GM18873 (cell line): ENCODE measurements around the gene AP3S2.
"Not testable (repeated sequence)": the region's sequence is repeated elsewhere in the genome, so short reads cannot be mapped to it uniquely, and the experiment has no call there.

Source experiments
- ATAC-seq: cut with Tn5 transposase; IDR thresholded peaks from one replicate; pipeline ENCODE4 v1.9.1; 2021; ENCODE audit warnings: mild to moderate bottlenecking, moderate library complexity, moderate number of reproducible peaks; ENCODE audit not compliant: unreplicated experiment, low FRiP score

The AP3S2 gene

DNA sequence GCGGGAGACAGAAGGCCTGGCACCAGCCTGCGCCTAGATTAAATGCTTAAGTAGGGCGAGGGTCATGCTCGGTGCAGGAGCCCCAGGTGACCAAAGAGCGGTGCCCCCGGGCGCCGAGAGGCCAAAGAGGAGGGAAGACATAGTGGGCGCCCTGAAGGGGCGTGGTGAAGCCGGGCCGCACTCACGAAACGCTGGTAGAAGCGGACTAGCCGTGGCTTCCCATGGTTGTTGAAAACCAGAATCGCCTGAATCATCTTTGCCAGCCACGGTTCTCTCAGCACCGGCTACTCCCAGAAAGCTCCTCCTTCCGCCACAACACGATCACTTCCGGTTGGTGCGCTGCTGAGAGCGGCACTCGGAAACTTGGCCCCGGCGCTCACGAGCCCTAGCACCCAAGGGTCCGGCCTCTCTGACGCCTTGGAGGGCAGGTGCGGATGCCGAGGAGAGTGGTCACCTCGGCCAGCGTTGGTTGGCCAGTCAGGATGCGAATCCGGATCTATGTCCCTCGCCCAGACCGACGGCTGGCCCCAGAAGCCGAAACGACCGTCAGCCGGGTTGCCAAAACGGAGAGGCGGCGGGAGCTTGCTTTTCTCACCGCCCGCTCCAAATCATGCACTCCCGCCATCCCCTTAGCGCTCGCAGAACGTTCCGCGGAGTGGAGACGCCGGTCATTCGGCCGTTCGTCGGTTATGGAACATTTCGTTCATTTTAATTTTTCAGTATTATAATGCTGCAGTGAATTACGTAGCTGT, at the start of gene AP3S2:
Gene AP3S2 (minus strand): TSS at position 299 of the 752 bp plus-strand sequence. CDS start 45 bp downstream, at position 254.
- ATAC-seq: peak; percentile 87

- ATAC-seq: no peak
Observed at GRCh38 chr15:89939910-89940309, 46.1 kb upstream of the AP3S2 start.

DNA sequence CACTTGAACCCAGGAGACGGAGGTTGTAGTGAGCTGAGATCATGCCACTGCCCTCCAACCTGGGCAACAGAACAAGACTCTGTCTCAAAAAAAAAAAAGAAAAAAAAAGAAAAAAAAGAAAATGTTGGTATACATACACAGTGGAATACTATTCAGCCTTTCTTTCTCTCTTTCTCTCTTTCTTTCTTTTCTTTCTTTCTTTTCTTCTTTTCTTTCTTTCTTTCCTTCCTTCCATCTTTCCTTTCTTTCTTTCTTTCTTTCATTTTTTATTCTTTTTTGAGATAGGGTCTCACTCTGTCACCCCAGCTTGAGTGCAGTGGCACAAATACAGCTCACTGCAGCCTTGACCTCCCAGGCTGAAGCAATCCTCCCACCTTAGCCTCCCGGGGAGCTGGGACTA, 45.6 kb upstream of the AP3S2 start:
- ATAC-seq: not testable (repeated sequence)

DNA sequence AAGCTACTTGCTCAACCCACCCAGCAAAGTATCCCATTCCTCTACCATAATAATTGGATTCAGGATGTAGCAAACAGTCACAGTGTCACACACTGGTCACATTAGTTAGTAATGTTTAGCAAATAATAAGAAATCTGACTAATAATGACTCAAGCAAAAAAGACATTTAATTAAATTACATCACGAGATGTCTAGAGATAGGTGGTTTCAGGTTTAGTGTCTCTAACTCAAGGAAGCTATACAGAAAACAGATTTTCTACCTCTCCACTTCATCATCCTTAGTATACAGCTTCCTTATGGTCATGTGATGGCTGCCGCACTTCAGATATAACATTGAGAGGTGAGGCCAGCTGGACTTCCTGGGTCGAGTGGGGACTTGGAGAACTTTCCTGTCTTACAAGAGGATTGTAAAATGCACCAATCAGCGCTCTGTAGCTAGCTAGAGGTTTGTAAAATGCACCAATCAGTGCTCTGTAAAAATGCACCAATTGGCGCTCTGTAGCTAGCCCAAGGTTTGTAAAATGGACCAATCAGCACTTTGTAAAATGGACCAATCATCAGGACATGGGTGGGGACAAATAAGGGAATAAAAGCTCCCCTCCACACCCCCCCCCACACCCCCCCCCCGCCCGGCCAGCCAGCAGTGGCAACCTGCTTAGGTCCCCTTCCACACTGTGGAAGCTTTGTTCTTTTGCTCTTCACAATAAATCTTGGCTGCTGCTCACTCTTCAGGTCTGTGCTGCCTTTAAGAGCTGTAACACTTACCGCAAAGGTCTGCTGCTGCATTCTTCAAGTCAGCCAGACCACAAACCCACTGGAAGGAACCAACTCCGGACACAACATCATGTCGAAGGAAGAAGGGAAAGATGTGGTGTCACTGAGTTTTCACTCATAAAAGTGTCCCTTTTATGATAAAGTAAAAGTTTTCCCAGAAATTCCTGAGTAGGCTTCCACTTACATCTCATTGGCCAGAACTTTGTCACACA, 43.9 kb upstream of the AP3S2 start:
- no peak for ATAC-seq

- ATAC-seq: no peak
Observed at GRCh38 chr15:89936786-89937265, 43.0 kb upstream of the AP3S2 start.

DNA sequence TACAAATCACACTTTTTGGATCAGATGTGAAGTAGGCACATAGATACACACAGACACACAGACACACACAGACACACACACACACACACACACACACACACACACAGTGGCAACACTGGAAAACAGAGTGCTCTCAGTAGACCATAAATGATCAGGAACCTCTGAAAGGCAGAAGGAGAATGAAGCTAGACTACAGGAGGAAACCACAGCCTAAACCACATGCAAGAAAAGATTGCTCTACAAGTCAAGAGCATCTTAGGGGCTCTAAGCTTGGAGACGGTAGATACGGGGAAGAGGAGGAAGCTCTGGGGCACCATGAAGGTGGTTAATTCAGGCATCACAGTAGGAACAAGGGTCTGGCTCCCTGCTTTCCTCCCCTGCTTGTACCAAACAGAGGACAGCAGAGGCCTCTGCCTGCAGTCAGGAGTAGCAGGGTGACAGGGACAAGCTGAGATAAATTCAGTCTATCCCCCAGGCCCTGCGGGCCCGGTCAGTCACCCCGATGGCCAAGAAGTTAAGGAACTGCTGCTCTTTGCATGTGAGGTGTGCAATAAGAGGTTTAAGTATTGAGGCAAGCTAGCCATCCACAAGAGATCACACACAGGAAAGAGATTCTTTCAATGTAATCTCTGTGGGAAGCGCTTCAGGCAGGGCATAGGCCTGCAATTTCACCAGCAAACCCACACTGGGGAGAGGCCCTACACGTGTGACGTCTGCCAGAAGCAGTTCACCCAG, 42.4 kb upstream of the AP3S2 start:
- no peak for ATAC-seq

DNA sequence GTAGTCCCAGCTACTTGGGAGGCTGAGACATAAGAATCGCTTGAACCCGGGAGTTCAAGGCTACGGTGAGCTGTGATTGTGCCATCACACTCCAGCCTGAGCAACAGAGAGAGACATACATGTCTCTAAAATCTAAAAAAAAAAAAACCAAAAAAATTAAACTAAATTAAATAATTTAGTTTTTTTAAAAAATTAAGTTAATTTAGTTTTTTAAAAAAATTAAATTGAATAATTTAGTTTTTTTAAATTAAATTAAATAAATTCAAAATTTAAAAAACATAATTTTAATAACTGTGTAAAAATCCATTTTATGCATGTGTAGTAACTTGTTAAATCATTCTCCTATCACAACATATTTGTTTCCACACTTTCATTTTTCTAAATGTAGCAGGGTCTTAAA, 39.1 kb upstream of the AP3S2 start:
- no peak for ATAC-seq

DNA sequence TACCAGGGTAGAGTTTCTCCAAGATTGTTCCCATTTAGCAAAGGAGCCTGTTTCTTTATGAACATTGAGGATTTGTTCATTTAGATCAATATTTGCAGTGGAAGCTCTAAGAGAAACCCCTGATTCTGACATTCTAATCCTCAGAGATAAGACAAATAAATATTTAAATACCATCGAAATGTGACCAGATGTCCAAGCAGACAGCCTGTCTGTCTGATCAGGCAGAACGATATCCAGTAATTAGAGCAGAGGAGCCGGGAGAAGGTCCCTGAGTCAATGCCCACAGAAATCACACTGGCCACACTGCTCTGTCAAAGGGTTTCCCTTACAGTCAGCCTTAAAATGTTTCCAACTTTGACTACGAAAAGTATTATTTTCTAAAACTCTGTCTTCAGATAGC, 34.6 kb upstream of the AP3S2 start:
- ATAC-seq: no peak

- no peak for ATAC-seq
Observed at GRCh38 chr15:89926158-89926557, 32.4 kb upstream of the AP3S2 start.

GRCh38 chr15:89917442-89918101, 23.8 kb upstream of the AP3S2 start:
- no peak for ATAC-seq

- ATAC-seq: no peak
Observed at GRCh38 chr15:89916660-89917059, 22.9 kb upstream of the AP3S2 start.

DNA sequence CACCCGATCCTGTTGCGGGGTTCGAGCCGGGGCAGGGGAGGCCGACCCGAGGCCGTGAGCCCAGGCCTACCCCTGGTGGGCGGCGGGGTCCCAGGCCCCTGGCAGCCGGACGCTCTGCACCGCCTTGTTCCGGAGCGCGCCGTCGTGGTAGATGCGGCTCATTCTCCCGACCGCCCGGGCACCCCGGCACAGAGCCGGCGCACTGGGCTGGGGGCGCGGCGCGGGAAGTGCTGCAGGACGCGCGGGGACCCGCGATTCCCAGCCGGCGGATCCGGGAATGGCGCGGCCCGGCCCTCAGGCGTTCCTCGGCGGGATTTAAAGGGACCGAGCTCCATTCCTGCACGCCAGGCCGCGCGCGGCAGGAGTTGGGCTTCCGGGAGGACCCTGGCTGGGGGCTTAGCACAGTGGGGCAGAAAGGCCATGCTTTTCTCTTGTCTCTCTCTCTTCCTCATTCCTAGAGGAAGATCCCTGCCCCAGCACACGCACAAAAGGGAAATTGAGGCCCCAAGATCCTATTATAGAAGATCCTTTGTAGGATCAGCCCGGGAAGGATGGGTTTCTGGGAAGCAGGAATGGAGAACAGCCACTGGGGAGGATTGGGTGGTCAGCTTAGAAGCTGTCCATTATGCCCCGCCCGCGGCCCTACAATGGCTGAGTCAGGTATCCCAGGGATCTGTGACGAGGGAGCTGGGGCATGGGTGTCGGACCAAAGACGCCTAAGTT, 19.0 kb upstream of the AP3S2 start, which contains the start of gene ARPIN:
Gene ARPIN (minus strand): TSS at position 279 of the 723 bp plus-strand sequence. CDS start 117 bp downstream, at position 162.
- ATAC-seq: no peak

DNA sequence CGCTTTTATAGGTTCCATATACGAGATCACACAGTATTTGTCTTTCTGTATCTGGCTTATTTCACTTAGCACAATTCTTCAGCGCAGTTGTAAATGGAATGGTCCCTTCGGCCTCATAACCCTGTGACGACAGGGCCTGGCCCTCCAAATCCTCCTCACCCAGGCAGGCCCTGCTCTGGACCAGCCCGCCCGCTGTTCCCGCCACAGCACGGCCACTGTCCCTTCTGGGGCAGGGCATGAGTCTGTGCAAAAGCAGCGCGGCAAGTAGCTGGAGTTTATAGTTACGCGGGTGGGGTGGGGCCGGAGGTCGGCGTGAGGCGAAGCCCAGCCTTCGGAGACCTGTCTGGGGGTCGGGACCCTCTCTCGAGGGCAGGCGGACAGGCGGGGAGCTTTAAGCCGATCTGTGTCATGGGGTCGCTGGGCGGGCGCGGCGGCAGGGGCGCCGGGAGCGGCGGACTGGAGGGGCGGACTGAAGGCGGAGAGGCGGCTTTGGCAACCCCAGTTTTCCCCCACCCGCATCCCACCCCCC, 18.4 kb upstream of the AP3S2 start:
- no peak for ATAC-seq

- no peak for ATAC-seq
Observed at GRCh38 chr15:89910891-89911626, 17.3 kb upstream of the AP3S2 start.

- no peak for ATAC-seq
Observed at GRCh38 chr15:89909611-89910010, 15.8 kb upstream of the AP3S2 start.

DNA sequence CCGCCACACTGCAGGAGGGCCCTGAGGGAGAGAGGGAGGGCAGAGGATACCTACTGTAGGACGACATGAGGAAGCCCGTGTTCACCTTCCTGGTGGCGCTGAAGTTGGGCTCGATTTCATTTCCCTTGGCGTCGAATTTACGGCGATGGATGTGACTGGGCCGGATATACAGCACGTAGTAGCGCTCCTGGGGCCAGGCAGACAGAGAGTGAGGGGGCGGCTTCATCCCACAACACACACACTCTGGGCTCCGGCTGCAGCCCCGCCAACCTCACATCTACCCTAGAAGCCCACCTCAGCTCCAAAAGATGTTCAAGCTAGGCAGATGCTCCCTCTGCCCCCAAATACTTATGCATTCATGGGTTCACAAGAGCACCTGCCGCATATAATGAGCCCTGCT, 14.4 kb upstream of the AP3S2 start:
- ATAC-seq: no peak

GRCh38 chr15:89907289-89907688, 13.5 kb upstream of the AP3S2 start:
- no peak for ATAC-seq

- ATAC-seq: no peak
Observed at GRCh38 chr15:89905846-89906378, 12.1 kb upstream of the AP3S2 start.
